Measurements from ENCODE around the gene RFX2.

DNA sequence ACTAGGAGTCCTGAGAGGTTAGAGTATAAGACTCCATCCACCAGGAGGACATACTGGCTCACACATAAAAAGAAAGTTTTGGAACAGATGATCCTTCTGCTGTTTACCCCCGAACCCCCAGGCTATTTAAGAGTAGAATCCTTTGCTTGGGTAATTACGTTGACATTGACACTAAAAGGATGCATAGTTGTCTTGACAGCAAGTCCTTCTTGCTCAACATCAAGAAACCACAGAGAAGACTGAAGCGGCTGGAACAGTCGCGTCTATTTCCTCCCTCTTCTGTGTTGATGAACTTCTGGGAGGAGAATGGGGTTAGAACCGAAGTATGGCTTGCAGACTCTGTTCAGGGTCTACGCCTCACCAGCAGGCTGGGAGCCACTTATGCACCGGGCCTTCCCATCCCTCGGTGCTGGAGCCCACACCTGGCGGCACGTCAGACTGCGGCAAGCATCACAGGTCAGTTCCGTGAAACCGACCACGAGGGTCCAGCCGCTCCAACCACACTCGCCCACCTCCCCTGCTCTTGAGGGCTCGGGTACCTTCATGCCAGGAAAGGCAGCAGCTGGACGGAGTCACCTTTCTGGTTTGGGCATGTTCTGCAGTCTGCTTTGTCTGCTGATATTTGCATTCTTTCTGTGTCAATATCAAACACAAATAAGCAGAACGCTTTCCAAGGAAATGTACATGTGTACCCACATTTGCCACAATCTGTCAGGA lies 90.0 kb downstream of the RFX2 start:
- TF ChIP-seq CTCF (IDR thresholded peaks at IDR 0.05) (no peak), ZFX (IDR thresholded peaks at IDR 0.05; ENCODE audit: borderline replicate concordance) (no peak)

Data from 22Rv1 (cell line).